ENCODE data around the gene MAP2K3.
"Not testable (repeated sequence)": the region's sequence is repeated elsewhere in the genome, so short reads cannot be mapped to it uniquely, and the experiment has no call there.

Gene MAP2K3

GRCh38 chr17:21330436-21331160 is 46.1 kb downstream of the MAP2K3 start:
- DNase-seq (ENCODE audit: low read depth), result no peak

GRCh38 chr17:21336541-21337294 is 52.2 kb downstream of the MAP2K3 start:
- not testable (repeated sequence) for DNase-seq (ENCODE audit: low read depth)

- not testable (repeated sequence) for DNase-seq (ENCODE audit: low read depth)
Observed at GRCh38 chr17:21337981-21338625, 53.6 kb downstream of the MAP2K3 start.

GRCh38 chr17:21339011-21339410 is 54.5 kb downstream of the MAP2K3 start:
- no peak for DNase-seq (ENCODE audit: low read depth)

- not testable (repeated sequence) for DNase-seq (ENCODE audit: low read depth)
Observed at GRCh38 chr17:21339571-21339970, 55.1 kb downstream of the MAP2K3 start.

- DNase-seq (ENCODE audit: low read depth), result not testable (repeated sequence)
Observed at GRCh38 chr17:21340407-21340806, 55.9 kb downstream of the MAP2K3 start.

GRCh38 chr17:21341279-21341678 is 56.8 kb downstream of the MAP2K3 start:
- not testable (repeated sequence) for DNase-seq (ENCODE audit: low read depth)

- not testable (repeated sequence) for DNase-seq (ENCODE audit: low read depth)
Observed at GRCh38 chr17:21341925-21342540, 57.5 kb downstream of the MAP2K3 start.

GRCh38 chr17:21343061-21343949 is 58.8 kb downstream of the MAP2K3 start:
- not testable (repeated sequence) for DNase-seq (ENCODE audit: low read depth)

GRCh38 chr17:21344801-21345200 is 60.3 kb downstream of the MAP2K3 start:
- not testable (repeated sequence) for DNase-seq (ENCODE audit: low read depth)

- no peak for DNase-seq (ENCODE audit: low read depth)
Observed at GRCh38 chr17:21345236-21345635, 60.7 kb downstream of the MAP2K3 start.

GRCh38 chr17:21346107-21346506 is 61.6 kb downstream of the MAP2K3 start:
- DNase-seq (ENCODE audit: low read depth), result not testable (repeated sequence)

- DNase-seq (ENCODE audit: low read depth), result not testable (repeated sequence)
Observed at GRCh38 chr17:21346651-21347250, 62.2 kb downstream of the MAP2K3 start.

- not testable (repeated sequence) for DNase-seq (ENCODE audit: low read depth)
Observed at GRCh38 chr17:21347660-21348059, 63.1 kb downstream of the MAP2K3 start.

- not testable (repeated sequence) for DNase-seq (ENCODE audit: low read depth)
Observed at GRCh38 chr17:21348081-21348925, 63.8 kb downstream of the MAP2K3 start.

GRCh38 chr17:21348926-21349261 is 64.4 kb downstream of the MAP2K3 start:
- not testable (repeated sequence) for DNase-seq (ENCODE audit: low read depth)

- not testable (repeated sequence) for DNase-seq (ENCODE audit: low read depth)
Observed at GRCh38 chr17:21349358-21350050, 65.0 kb downstream of the MAP2K3 start.

GRCh38 chr17:21350495-21350894 is 66.0 kb downstream of the MAP2K3 start:
- DNase-seq (ENCODE audit: low read depth), result not testable (repeated sequence)

- no peak for DNase-seq (ENCODE audit: low read depth)
Observed at GRCh38 chr17:21351366-21352065, 67.0 kb downstream of the MAP2K3 start.
